HG03378 (cell line): Measurements from ENCODE around the gene DDX25.

Experiments
- ATAC-seq: cut with Tn5 transposase; IDR thresholded peaks from one replicate; pipeline ENCODE4 v1.9.1; 2021; ENCODE audit warnings: mild to moderate bottlenecking, moderate library complexity; ENCODE audit not compliant: unreplicated experiment

The DDX25 gene

GRCh38 chr11:125933030-125933813 lies 28.9 kb downstream of the DDX25 start:
- no peak for ATAC-seq

DNA sequence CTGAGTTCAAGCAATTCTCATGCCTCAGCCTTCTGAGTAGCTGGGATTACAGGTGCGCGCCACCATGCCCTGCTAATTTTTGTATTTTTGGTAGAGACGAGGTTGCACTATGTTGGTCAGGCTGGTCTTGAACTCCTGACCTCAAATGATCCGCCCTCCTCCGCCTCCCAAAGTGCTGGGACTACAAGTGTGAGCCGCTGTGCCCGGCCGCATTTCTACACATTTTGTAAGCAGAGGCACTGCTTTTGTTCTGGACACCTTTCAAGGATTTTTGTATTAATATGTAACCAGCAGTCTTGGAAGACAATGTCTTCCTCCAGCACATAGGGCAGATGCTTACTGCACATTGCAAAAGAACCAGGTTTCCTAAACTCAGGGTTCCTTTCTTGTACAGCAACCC lies 30.2 kb downstream of the DDX25 start:
- ATAC-seq: no peak

GRCh38 chr11:125935056-125935455 lies 30.7 kb downstream of the DDX25 start:
- no peak for ATAC-seq

GRCh38 chr11:125935618-125936199 lies 31.4 kb downstream of the DDX25 start:
- no peak for ATAC-seq

GRCh38 chr11:125938418-125938817 lies 34.1 kb downstream of the DDX25 start:
- ATAC-seq: no peak

GRCh38 chr11:125939081-125939521 lies 34.8 kb downstream of the DDX25 start:
- ATAC-seq: no peak

- ATAC-seq: no peak
These were observed 35.8 kb downstream of the DDX25 start for GRCh38 chr11:125940145-125940544.

- no peak for ATAC-seq
These were observed 36.9 kb downstream of the DDX25 start for GRCh38 chr11:125941267-125941618.

- no peak for ATAC-seq
These were observed 37.6 kb downstream of the DDX25 start for GRCh38 chr11:125941619-125942611.

DNA sequence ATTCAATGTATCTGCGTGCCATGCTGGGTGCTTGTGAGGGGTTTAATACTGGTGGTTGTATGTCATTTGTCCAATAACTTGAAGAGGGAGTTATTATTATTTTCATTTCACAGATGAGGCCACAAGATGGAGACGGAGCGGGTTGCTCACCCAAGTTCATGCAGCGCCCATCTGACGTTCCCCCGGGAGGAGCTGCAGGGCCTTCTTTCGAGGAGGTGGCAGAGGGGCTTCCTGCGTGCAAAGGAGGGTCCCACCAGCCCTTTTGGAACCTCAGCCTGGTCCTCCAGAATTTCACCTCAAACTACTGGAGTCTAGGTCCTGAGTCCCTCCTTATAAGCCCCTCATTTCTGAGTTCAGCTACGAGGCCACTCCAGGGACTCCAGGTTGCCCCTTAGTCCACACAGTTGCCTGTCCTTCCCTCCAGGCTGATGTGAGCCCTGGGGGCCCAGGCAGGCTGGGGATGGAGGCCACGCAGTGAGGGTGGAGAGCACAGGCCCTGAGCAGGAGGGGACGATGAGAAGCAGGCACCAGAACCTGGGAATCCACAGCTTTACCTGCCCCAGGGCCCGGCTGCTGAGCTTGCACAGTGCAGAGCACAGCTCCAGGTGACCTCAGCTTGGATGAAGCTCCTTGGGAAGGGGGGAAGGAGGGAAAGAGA lies 38.6 kb downstream of the DDX25 start:
- ATAC-seq: no peak

- ATAC-seq: no peak
These were observed 39.5 kb downstream of the DDX25 start for GRCh38 chr11:125943661-125944349.

DNA sequence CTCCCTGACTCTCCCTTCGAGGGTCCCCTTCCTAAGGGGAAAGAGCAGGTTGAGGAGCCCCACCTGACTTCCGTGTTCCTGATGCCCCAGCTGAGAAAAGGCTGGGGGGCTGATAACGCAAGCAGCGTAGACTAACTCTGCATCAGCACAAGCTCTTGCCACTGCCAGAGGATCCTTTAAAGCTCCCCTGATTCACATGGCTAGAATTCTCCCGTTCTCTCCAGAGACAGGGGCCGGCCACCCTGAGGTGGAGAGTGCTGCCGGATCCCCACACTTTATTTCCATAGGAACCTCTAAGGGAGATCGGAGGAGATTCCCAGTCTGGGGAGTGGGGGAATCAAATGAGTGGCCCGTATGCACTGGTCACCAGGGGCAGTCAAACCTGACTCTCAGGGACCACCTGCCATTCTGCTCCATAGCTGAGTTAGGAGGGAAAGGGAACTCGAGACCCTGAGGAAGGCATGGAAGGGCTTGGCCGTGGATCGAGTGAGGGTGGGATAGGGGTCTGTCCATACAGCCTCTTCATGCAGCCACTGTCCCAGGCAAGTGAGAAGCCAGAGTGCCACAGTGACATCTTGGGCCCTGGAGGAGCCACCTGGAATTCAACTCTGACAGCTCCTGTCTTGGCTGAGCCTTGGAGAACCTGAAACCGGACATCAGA lies 40.2 kb downstream of the DDX25 start:
- ATAC-seq: no peak

DNA sequence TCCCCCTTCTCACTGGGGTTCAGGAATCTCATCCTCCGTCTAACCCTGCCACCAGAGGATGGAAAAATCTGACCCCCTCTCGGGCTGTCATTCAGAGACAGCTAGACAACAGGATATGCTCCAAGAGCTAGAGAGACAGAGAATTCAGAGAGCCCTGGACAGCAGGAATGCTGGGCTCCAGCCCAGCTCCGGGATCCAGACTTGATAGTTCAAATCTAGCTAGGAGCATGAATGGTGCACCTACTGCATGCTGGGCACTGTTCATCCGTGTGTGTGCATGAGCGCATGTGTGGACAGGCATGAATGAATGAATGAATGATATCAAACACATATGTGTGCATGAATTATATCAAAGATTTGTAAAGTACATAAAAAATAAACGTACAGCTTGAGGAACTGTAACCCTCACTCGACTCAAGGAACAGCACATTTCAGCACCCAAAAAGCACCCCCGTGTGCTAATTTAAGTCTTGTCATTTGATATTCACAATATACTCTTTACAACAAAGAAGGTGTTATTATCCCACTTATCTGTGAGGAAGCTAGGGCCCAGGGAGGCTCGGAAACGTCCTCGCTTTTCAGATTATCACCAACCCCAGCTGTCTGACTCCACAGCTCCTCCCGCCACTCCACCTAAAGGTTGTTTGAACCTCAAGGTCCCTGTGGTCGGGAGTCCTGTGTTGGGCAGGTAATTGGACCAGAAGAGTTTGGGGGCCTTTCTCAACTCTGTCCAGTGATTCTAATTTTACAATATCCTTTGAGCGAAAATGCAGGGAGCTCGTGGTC lies 40.9 kb downstream of the DDX25 start:
- no peak for ATAC-seq

- ATAC-seq: no peak
These were observed 41.7 kb downstream of the DDX25 start, which contains the start of gene VSIG10L2 for GRCh38 chr11:125945797-125946520. Gene VSIG10L2, plus strand, starts transcription at chr11:125946044. Its CDS starts 12 bp downstream, at chr11:125946056.

- ATAC-seq: no peak
These were observed 42.6 kb downstream of the DDX25 start for GRCh38 chr11:125946712-125947418.

- ATAC-seq: no peak
These were observed 43.3 kb downstream of the DDX25 start for GRCh38 chr11:125947419-125948277.
